H1 (cell line): ENCODE data around the gene FARS2. TPM values are rescaled to one million over a fixed set of nuclear protein-coding genes. Genes with fewer than 3 reads are reported as not detected.

Experiments used
- BRCA1 ChIP-seq: IDR thresholded peaks from 2 replicates; pipeline ENCODE4 v1.6.1; 2012; ENCODE audit warnings: low read depth, low read length, improper control_type of control experiment
- CHD2 ChIP-seq: IDR thresholded peaks from 2 replicates; pipeline ENCODE4 v1.6.1; 2012; ENCODE audit warnings: low read length, improper control_type of control experiment
- CHD7 ChIP-seq: fragments of 300-600 bp; sonication (generic); IDR thresholded peaks from 2 replicates; pipeline ENCODE4 v1.7.1; 2012; ENCODE audit warnings: low read length, moderate library complexity, mild to moderate bottlenecking, inconsistent platforms; ENCODE audit not compliant: insufficient replicate concordance
- polyA plus RNA-seq, 7 experiments: library from polyadenylated mRNA; depleted of rRNA in 3 of 7; stranded (reverse) in 5 of 7; unstranded in 2 of 7; fragments of >200 nt in 5 of 7; fragments of 200-250 nt in 2 of 7; gene quantifications; 1 replicate in 5 of 7; 2 replicates in 1 of 7; 4 replicates in 1 of 7; pipeline versions ENCODE4 v1.2.1 to v1.2.3, GENCODE V29; 2011 to 2013; ENCODE audit warnings: missing spikeins in 2 of 7, mixed read lengths in 2 of 7
- total RNA-seq: library from RNA; stranded (reverse); fragmentation: NEBNext Ultra II Directional; extraction: Animal tissue kit (Norgen Biotek cat#: 25700); gene quantifications from 2 replicates; pipeline ENCODE4 v1.2.1, GENCODE V29; 2021

The FARS2 gene
- total and polyA plus RNA-seq, 2 of the 8 experiments (the other 6 are each of a cell fraction or from before 2014, with no cell fraction given) = 11.7 to 14.4 TPM

- TF ChIP-seq CHD7 = no peak
- TF ChIP-seq BRCA1 = no peak
- TF ChIP-seq CHD2 = no peak
Measured at GRCh38 chr6:5529015-5529414, 267.7 kb downstream of the FARS2 start (continued).
